OCI-LY7 (cell line): ENCODE results near the gene LZTR1. TPM values are rescaled to one million over a fixed set of nuclear protein-coding genes. Genes with fewer than 3 reads are reported as not detected.

ENCODE experiments used
- BruUV-seq: library from RNA; stranded (reverse); fragments of 400-500 nt; replicated peaks from 2 replicates; lab custom pipeline; 2021; lab: Mats Ljungman, UMichigan
- CTCF ChIA-PET: fragments of 300-600 bp; sonication (Branson Sonifier 250); formaldehyde crosslinking; loops from one replicate; lab custom pipeline; 2022; ENCODE audit warnings: antibody characterized with exemption; ENCODE audit not compliant: unreplicated experiment; lab: Charles Lee
- POLR2A ChIA-PET: fragments of 300-600 bp; sonication (Branson Sonifier 250); formaldehyde crosslinking; loops from one replicate; lab custom pipeline; 2022; ENCODE audit warnings: antibody characterized with exemption; lab: Charles Lee
- DNase-seq: peaks from one replicate; pipeline ENCODE4 v3.0.0-alpha.2; 2015; ENCODE audit warnings: low spot score
- H2AFZ ChIP-seq: fragments of 200-600 bp; sonication (generic), shearing (Covaris generic); 2 replicates; pipeline ENCODE4 v1.6.1; 2014; ENCODE audit warnings: mild to moderate bottlenecking, antibody characterized with exemption, low read length, moderate library complexity
- H3K27ac ChIP-seq: fragments of 200-600 bp; sonication (generic); 2 replicates; pipeline ENCODE4 v1.5.1; 2014; ENCODE audit warnings: mixed run types, low read depth, mild to moderate bottlenecking, moderate library complexity, low read length, inconsistent platforms; ENCODE audit not compliant: poor library complexity, severe bottlenecking
- H3K36me3 ChIP-seq: fragments of 200-600 bp; sonication (generic); 2 replicates; pipeline ENCODE4 v1.6.1; 2014; ENCODE audit warnings: mild to moderate bottlenecking, antibody characterized with exemption, low read length, moderate library complexity, mixed read lengths; ENCODE audit not compliant: insufficient read depth
- H3K4me1 ChIP-seq: fragments of 200-600 bp; sonication (generic); 2 replicates; pipeline ENCODE4 v1.5.1; 2014; ENCODE audit warnings: mild to moderate bottlenecking, low read length; ENCODE audit not compliant: insufficient read depth, poor library complexity, severe bottlenecking
- H3K4me2 ChIP-seq: fragments of 200-600 bp; sonication (generic); 2 replicates; pipeline ENCODE4 v1.6.1; 2014; ENCODE audit warnings: mild to moderate bottlenecking, low read length
- H3K4me3 ChIP-seq: fragments of 200-600 bp; sonication (generic); 2 replicates; pipeline ENCODE4 v1.5.1; 2014; ENCODE audit warnings: mild to moderate bottlenecking, low read depth, low read length; ENCODE audit not compliant: poor library complexity, severe bottlenecking
- H3K79me2 ChIP-seq: fragments of 200-600 bp; sonication (generic); 2 replicates; pipeline ENCODE4 v1.6.1; 2016; ENCODE audit warnings: low read depth, mild to moderate bottlenecking, low read length, moderate library complexity, mixed read lengths; ENCODE audit not compliant: insufficient read depth
- H3K9me2 ChIP-seq: fragments of 200-600 bp; sonication (generic); 2 replicates; pipeline ENCODE4 v1.6.1; 2016; ENCODE audit warnings: mild to moderate bottlenecking, low read length, mixed read lengths; ENCODE audit not compliant: insufficient read depth
- H3K9me3 ChIP-seq: fragments of 200-600 bp; sonication (generic); 2 replicates; pipeline ENCODE4 v1.6.1; 2014; ENCODE audit warnings: mild to moderate bottlenecking, mixed run types, low read length, mixed read lengths
- H4K20me1 ChIP-seq: fragments of 200-600 bp; sonication (generic); 2 replicates; pipeline ENCODE4 v1.6.1; 2014; ENCODE audit warnings: mild to moderate bottlenecking, antibody characterized with exemption, low read length, moderate library complexity, mixed read lengths; ENCODE audit not compliant: insufficient read depth
- EZH2phosphoT487 ChIP-seq: fragments of 200-600 bp; sonication (generic); IDR thresholded peaks from 2 replicates; pipeline ENCODE4 v1.6.1; 2018; ENCODE audit warnings: low read depth, borderline replicate concordance, mild to moderate bottlenecking, mixed run types, antibody characterized with exemption, low read length, moderate library complexity, mixed read lengths
- intact Hi-C: fragments of 100-400 bp; cut with micrococcal nuclease; formaldehyde crosslinking; loops from one replicate; pipeline ENCODE4 v1.10.0; 2022; ENCODE audit not compliant: unreplicated experiment
- total RNA-seq, 2 experiments: library from RNA; depleted of rRNA in 1 of 2; stranded (reverse); fragments of >200 nt in 1 of 2; shearing (Covaris generic) in 1 of 2; gene quantifications; 2 replicates each; pipeline ENCODE4 v1.2.3, GENCODE V29; 2014 to 2022
- TF ChIP-seq, protein P1 (sequence below): fragments of 200-600 bp; sonication (generic); conservative IDR thresholded peaks from 2 replicates; pipeline ENCODE4 v1.5.1; 2014; ENCODE audit warnings: mild to moderate bottlenecking, antibody characterized with exemption, low read length, moderate library complexity, mixed read lengths

Gene LZTR1
- total RNA-seq, 2 experiments from 2014 or later = 46.8 to 61.8 TPM

DNA sequence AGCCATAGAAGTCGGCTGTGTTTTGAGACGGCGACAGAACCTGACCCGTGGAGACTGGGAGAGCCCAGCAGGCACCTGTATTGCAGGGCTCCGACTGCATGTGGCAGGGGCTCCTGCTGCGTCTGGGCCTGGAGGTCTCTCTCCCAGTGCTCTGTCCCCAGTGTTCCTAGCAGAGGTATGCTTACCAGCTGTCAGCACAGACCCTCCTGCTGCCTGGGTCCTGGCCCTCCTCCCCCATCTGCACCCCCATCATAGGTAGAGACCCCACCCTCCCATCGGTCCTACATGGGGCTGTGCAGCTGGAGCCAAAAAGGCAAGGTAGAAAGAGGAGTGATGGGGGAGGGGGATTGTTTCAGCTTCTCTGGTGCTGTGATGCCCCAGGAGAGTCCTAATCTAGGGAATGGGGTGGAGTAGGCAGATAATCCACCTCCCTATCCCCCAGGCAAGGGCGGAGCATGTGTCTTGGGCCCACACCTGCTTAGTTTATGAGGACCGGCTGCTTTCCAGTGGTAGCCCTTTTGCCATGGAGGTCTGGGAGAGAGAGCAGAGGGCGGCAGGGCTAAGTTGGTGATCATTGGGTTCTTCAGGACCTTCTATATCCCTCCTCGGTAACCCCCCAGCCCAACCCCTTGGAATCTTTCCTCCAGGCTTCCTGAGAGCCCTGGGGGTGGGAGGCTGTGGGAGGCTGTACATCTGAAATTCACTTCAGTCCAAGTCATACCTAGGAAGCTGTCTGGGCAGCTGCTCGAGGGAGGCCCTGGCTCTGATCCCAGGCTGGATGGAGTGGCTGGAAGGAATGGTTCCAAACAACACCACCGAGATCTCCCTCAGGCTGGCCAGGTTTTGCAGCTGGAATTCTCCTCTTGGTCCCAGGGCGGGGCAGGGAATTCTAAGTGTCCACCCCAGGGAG, 44.9 kb downstream of the LZTR1 start:
- H3K79me2 ChIP-seq = no peaks in the 10 kb centered on the region
- no peaks in the 10 kb centered on the region for H3K9me3 ChIP-seq
- H4K20me1 ChIP-seq = no peaks in the 10 kb centered on the region
- intact Hi-C loops = loop anchor here (10.0 kb wide), 1 partner anchor 68 kb away; no protein-coding TSS in a partner anchor
- CTCF ChIA-PET = no interaction called here
- TF ChIP-seq, protein P1, sequence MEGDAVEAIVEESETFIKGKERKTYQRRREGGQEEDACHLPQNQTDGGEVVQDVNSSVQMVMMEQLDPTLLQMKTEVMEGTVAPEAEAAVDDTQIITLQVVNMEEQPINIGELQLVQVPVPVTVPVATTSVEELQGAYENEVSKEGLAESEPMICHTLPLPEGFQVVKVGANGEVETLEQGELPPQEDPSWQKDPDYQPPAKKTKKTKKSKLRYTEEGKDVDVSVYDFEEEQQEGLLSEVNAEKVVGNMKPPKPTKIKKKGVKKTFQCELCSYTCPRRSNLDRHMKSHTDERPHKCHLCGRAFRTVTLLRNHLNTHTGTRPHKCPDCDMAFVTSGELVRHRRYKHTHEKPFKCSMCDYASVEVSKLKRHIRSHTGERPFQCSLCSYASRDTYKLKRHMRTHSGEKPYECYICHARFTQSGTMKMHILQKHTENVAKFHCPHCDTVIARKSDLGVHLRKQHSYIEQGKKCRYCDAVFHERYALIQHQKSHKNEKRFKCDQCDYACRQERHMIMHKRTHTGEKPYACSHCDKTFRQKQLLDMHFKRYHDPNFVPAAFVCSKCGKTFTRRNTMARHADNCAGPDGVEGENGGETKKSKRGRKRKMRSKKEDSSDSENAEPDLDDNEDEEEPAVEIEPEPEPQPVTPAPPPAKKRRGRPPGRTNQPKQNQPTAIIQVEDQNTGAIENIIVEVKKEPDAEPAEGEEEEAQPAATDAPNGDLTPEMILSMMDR = no peak
- no peak for TF ChIP-seq EZH2phosphoT487
- DNase-seq = no peak
- H3K4me3 ChIP-seq = no peak overlapping the region
- peaks cover 4% of the 10 kb centered on the region for H3K4me1 ChIP-seq
- POLR2A ChIA-PET = no interaction called here
- no peak overlapping the region for H2AFZ ChIP-seq
- H3K27ac ChIP-seq = no peak overlapping the region
- H3K4me2 ChIP-seq = no peak overlapping the region
- no peaks in the 10 kb centered on the region for H3K36me3 ChIP-seq
- no TSS peak for BruUV-seq
- H3K9me2 ChIP-seq = no peaks in the 10 kb centered on the region

DNA sequence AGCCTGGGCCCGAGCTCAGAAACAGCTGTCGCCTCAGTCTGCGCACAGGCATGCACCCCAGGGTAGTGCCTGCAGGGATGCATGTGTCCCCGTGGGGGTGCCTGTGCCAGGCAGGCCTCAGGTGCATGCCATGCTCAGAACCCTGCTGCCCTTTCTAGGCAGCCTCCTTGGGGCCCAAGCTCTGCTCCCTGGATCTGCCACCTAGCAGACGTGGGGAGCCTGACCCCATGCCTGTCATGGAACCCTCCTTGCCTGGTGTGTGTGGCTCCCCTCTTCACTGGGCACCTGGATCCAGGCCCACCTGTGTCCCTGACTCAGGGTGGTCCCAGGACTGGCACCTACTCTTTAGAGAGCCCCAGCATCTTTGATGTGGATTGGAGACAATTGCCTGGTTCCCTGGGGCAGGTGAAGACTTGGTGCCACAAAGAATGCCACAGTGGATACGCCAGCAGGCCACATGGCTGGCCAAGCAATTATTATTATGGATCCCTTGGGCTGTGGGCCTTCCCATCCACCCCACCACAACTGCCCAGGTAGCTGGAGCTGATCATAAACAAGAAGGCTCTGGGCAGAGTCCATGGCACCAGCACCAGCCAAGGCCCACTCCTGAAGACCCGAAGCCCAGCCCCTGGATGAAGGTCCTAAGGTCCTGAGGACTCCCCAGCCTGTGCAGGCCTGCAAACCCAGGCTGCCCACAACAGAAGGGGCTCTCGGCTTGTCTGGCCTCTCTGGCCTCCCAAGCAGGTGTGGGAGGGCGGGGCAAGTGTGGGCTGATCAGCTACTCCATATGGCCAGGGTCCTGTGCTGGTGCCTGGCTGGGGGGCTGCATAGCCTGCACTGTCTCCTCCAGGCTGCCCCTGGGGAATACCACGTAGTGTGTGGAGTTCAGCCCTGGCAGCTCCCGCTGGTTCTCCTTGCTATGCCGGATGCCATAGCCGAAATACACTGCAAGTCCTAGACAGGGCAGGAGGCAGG, 46.5 kb downstream of the LZTR1 start:
- Histone ChIP-seq H4K20me1 (no peaks in the 10 kb centered on the region), H3K4me3 (no peak overlapping the region), H3K27ac (no peak overlapping the region), H3K36me3 (no peaks in the 10 kb centered on the region), H3K4me2 (no peak overlapping the region), H2AFZ (no peak overlapping the region), H3K9me3 (no peaks in the 10 kb centered on the region), H3K4me1 (peaks cover 4% of the 10 kb centered on the region), H3K79me2 (no peaks in the 10 kb centered on the region), H3K9me2 (no peaks in the 10 kb centered on the region)
- TF ChIP-seq, protein P1 = no peak
- TF ChIP-seq EZH2phosphoT487 = no peak
- ChIA-PET POLR2A (no interaction called here), CTCF (no interaction called here)
- BruUV-seq = no TSS peak
- intact Hi-C loops = loop anchor here (10.0 kb wide), 1 partner anchor 66 kb away; no protein-coding TSS in a partner anchor
- no peak for DNase-seq
